Neural progenitor cell (in vitro differentiated cells): ENCODE measurements around the gene ST6GAL1.

Experiments
- EZH2phosphoT487 ChIP-seq: fragments of 200-600 bp; sonication (generic); IDR thresholded peaks from 2 replicates; pipeline ENCODE4 v1.6.1; 2017; ENCODE audit warnings: antibody characterized with exemption
- TF ChIP-seq, protein P1 (sequence below): fragments of 200-600 bp; sonication (generic); IDR thresholded peaks from 2 replicates; pipeline ENCODE4 v1.5.1; 2017; ENCODE audit warnings: antibody characterized with exemption, mild to moderate bottlenecking

DNA sequence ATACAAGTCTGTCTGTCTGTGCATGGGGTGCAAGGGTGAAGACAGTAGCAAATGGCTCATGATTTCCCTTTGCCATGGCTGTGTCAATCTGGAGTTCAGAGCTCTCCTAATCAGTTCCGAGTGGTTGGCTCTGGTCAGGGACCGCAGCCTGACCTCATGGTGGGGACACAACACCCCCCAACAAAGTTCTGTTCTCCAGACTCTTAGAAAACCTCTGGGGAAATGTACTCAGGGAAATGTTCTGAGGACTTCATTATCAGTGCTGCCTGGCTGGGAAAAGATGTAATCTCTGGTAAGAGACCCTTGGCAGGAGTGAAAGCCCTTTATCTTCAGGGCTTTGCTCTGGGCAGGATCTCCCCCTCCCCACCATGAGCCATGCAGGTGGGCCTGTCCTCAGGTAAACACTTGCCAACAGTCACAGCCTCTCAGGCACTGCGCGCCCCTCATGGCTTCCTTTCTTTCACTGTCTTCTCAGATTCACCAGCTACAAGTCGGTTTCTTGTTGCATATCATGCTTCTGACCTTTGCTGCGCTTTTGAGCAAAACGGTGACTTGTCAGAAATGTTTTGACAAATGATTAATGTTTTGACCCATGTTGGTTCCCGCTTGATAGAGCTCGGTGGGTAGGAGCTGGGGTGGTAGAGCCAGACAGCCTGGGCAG lies 95.5 kb downstream of the ST6GAL1 start:
- TF ChIP-seq, protein P1, sequence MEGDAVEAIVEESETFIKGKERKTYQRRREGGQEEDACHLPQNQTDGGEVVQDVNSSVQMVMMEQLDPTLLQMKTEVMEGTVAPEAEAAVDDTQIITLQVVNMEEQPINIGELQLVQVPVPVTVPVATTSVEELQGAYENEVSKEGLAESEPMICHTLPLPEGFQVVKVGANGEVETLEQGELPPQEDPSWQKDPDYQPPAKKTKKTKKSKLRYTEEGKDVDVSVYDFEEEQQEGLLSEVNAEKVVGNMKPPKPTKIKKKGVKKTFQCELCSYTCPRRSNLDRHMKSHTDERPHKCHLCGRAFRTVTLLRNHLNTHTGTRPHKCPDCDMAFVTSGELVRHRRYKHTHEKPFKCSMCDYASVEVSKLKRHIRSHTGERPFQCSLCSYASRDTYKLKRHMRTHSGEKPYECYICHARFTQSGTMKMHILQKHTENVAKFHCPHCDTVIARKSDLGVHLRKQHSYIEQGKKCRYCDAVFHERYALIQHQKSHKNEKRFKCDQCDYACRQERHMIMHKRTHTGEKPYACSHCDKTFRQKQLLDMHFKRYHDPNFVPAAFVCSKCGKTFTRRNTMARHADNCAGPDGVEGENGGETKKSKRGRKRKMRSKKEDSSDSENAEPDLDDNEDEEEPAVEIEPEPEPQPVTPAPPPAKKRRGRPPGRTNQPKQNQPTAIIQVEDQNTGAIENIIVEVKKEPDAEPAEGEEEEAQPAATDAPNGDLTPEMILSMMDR, result no peak
- TF ChIP-seq EZH2phosphoT487, result no peak
